Skeletal muscle cell (primary cell): ENCODE results near the gene ERBB4.
"Not testable (repeated sequence)": the region's sequence is repeated elsewhere in the genome, so short reads cannot be mapped to it uniquely, and the experiment has no call there.

Source experiments
- DNase-seq: peaks from one replicate; pipeline ENCODE4 v3.0.0-alpha.2; 2010; ENCODE audit warnings: low read depth
- H3K4me3 ChIP-seq: 2 replicates; pipeline ENCODE4 v1.5.1; 2011; ENCODE audit warnings: low read depth, mild to moderate bottlenecking, control low read depth, low read length, moderate library complexity

ERBB4 gene

DNA sequence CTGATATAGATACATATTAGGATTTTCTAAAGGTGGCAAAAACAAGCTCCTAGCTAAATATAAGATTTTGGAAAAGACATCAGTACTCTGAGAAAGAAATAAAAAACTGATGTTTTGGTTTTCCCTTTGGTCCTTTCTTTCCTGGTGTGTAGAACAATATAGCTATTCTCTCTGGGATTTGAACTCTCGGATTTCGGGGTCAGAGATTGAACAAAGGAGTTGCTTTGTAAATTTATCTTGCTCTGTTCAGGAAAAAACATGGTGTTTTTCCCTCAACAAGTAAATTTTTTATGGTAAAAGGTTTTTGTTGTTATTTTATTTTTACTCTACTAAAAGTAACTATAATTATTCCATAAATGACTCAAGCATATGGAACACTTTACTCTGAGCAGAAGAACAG, 889.3 kb downstream of the ERBB4 start:
- no peak overlapping the region for H3K4me3 ChIP-seq
- DNase-seq, result no peak

DNA sequence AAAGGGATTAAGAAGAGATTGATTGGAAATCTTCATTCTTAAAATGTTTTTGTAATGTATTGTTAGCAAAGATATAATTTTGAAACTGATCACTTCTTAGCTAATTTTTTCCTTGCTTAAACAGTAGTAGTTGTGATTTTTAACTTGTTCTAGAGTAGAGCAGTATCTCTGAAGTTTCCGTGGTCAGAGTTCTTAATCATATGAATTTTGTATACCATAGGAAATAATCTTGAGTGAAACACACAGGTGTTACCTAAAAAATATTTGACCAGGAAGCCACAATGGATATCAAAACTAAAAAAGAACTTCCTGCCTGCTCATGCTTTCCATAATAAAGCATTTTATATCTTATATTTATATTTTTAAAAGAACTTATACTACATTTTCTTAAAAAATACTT, 907.1 kb downstream of the ERBB4 start:
- no peak for DNase-seq
- no peak overlapping the region for H3K4me3 ChIP-seq

DNA sequence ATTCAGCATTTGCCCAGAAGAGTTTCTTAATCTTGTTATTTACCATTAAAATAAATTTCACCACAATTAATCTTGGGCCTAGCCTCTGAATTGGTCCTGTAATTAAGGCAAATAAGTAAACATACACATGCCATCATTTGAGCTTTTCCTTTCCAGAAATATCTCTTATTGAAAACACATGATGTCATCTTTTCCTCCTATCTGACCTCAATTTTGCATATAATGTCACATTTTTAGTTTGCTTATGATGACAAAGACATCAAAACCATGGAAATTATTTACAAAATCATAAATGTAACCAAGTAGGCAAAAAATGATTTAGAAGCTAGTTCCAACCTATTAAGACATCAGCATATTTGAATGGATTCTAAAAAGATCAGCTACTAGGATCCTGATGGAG, 915.5 kb downstream of the ERBB4 start:
- H3K4me3 ChIP-seq, result no peak overlapping the region
- DNase-seq, result no peak

DNA sequence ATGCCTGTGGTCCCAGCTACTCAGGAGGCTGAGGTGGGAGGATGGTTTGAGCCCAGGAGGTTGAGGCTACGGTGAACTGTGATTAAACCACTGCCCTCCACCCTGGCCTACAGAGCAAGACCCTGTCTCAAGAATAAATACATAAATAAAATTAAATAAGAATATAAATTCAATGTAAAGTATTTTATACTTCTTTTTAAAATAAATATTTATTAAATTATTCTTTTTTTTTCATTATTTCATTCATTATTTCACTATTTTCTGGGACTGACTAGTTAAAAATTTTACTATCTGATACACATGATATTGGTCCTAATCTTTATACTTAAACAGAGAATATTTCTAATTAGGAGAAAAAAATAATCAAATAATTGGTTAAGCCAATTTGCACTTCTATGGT, 917.6 kb downstream of the ERBB4 start:
- no peak for DNase-seq
- no peak overlapping the region for H3K4me3 ChIP-seq

DNA sequence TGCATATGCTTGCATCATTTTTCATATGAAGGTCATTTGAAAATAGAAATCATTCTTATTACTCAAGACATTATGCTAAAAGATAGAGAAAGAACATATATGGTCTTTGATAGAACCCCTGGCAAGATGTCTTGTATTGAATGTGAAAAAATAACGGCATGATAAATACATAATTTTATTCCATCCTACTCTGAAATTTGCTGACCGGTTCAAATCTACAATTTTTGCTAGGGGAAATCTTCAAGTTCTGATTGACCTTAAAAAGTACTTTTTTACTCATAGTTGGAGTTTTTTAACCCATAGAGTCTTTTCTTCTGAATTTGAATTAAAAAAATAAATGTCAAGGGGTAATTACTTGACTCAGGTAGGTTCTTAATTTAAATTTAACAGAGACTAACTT, 920.8 kb downstream of the ERBB4 start:
- DNase-seq, result no peak
- H3K4me3 ChIP-seq, result no peak overlapping the region

DNA sequence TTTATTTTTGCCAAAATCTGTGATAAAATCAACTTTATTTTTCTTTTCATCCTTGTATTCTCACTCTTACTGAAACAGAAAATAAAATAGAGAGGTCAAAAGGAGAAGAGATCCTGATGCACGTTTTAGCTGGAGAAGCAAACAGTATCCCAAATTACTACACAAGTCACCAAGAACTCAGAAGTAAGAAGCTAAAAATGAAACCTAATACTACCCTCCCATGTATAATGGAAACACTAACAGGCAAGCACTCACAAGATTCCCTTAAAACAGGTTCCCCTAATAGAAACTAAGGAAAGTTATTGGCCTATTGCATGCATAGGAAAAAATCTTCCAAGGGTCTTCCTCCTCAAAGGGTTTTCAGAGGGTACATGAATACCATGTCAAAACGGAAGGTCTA, 927.0 kb downstream of the ERBB4 start:
- DNase-seq, result no peak
- H3K4me3 ChIP-seq, result no peak overlapping the region

DNA sequence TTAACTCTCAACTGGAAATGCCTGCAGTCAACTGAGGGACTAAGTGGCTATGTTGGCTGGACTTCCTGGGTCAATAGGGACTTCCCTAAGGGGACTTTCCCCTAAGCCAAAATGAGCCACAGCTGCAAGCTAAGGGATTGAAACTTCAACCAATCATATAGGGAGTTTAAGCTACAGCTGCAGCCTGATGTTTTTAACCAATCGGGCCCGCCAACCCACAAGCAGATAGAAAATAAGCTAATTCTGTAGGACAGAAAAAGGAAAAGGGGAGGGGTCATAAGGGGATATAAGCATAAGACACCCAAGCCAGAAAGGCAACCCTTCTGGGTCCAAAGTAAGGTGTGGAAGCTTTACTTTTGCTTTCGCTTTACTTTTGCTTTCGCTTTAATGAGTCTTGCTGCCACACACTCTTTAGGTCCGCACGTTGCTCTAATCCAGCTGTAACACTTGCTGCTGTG, 927.5 kb downstream of the ERBB4 start:
- no peak overlapping the region for H3K4me3 ChIP-seq
- no peak for DNase-seq

DNA sequence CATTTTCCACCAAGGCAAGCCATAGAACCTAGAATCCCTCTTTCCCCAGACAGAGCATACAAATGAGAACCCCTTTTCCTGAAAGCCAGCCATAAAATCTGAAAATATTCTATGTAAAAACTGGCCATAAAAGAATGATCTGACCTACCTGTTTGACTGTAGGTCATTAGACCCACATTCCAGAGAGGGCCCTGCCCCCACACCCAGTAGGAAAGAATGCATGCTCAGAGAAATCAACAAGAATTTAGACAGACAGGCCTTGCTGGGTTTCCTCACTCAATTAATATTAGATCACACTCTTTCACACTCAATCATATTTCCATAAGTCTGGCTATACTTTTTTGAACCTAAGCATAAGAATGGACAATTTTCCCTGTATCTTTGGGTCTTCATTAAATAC, 929.5 kb downstream of the ERBB4 start:
- no peak for DNase-seq
- H3K4me3 ChIP-seq, result no peak overlapping the region

DNA sequence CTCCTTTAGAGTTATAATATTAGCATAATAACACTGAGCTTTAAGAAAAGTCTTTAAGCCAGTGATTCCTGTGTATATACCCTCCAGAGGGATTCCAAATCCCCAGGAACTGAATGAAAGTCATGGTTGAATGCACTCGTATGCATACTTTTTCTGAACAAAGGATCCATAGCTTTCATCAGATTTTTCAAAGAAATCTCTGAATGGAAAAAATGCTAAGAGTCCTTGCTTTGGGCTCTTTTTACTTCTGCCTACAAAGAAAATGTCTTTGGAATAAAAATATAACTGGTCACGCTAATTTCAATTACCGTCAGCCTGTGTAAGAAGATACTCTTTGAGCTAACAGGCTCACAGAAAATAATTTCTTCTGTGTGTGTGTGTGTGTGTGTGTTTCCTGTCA, 939.5 kb downstream of the ERBB4 start:
- no peak for DNase-seq
- H3K4me3 ChIP-seq, result no peak overlapping the region

DNA sequence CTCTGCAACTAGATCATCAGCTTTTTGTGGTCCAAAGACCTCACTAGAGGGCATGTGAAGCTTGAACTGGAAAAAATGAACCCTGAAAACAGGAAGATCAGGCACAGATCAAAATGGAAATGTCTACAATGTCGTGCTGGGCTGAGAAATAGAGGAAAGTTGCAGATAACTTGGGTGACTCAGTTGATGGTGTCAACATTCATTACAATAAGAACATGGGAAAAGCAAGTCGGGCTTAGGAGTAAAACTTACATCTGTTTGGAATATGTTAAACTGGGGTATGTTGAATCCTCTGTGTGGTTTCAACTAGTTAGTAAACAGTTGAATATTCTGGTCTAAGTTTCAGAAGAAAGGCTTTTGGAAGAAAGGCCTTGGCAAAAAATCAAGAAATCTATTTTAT, 940.4 kb downstream of the ERBB4 start:
- H3K4me3 ChIP-seq, result no peak overlapping the region
- no peak for DNase-seq

DNA sequence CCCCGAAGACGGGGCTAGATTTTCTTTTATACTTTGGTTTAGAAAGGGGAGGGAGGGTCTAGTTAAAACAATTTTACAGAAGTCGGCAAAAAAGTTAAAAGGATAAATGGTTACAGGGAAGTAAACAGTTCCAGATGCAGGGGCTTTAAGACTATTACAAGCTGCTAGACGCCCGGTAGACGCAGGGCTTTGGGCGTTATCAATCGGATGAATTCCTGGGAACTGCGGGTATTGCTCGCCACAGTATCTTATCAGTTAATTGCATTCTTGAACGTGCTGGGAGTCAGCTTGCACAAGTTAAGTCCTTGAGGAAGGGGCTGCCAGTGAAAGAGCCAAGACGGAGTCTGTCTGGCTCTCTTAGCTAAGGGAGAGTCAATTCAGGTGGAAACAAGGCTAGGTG, 946.6 kb downstream of the ERBB4 start:
- H3K4me3 ChIP-seq, DNase-seq: not testable (repeated sequence)

DNA sequence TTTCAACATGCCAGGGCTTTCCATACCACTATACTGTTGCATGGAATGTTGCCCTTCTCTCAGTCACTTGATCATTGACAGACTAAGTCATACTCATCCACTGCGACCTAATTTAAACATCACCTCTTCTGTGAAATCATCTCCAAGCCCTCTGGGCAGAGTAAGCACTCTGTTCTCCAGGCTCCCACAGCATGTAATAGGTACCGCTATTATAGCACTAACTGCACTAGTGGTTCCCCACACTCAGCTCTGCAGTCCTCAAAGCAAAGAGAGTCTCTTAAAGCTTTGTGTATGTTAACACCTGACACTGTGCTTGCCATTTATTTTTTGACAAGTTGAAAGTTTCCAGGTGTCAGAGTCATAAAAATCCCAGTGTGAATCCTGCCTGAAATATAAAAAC, 947.2 kb downstream of the ERBB4 start:
- H3K4me3 ChIP-seq, result no peak overlapping the region
- no peak for DNase-seq

DNA sequence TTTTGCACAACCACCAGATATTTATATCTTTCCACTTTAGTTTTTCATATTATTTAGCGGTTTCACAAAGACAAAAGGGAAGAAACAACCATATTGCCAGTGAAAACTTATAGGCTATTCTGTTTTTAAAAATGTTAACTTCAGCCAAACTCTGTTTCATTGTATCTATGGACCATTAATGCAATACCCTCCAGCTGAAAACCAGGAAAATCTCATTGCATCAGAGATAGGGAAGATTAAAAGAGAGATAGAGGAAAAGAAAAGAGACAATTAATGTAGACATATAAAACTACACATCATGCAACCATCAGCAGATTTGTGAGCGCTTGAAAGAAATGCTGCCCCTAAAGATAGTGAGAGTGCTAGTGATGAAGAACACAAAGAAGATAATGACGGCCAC, 970.2 kb downstream of the ERBB4 start:
- no peak for DNase-seq
- no peak overlapping the region for H3K4me3 ChIP-seq

DNA sequence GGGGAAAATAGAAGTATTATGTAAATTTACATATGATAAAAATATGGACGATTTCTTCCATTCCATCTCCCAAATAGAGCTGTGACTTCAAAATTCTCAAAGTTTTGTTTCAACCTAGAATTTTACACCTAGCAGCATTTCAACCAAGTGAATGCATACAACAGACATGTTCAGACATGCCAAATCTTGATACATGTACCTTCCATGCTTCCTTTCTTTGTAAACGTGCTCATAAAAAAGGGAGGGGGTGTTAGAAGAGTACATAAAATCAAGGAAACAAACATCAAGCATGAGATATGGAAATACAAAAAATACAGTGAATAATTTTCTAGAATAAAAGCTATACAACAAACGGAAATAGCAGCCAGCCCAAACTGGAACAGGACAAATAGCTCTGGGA, 974.2 kb downstream of the ERBB4 start:
- DNase-seq, result no peak
- H3K4me3 ChIP-seq, result no peak overlapping the region

DNA sequence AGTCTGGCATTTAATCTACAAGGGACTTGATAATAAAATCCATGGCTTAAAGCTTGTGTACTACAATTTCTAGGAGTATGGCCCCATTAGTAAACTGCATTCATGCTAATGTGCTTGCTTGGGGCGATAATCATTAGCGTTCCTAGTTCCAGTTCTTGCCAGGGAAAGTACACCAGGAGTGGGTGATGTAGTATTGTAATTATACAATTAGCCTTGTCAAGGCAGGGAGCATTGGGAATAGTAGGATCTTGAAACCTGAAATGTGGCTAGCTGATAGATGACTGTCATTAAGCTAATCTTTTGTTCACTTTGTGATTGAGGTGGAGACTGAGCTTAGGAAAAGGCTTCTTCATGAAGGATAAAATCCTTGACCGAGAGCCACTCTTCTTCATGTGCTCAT, 993.0 kb downstream of the ERBB4 start:
- no peak for DNase-seq
- H3K4me3 ChIP-seq, result no peak overlapping the region

DNA sequence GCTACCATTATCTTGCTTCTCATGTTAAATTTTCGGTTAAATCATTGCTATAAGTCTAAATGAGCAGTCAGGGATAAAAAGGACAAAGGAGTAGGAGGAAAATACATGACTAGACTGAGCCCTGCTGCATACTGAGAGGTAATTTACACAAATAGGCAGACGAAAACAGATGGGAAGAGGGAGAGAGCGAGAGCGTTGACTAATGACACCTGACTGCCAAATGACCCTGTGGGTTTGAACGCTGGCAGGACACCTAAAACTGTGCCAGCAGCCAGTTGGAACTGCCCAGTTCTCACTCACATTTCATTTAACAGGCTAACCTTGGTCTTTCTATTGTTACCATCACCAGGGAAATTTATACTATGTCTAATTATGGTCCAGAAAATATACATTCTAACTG, 1004.0 kb downstream of the ERBB4 start:
- no peak overlapping the region for H3K4me3 ChIP-seq
- no peak for DNase-seq

DNA sequence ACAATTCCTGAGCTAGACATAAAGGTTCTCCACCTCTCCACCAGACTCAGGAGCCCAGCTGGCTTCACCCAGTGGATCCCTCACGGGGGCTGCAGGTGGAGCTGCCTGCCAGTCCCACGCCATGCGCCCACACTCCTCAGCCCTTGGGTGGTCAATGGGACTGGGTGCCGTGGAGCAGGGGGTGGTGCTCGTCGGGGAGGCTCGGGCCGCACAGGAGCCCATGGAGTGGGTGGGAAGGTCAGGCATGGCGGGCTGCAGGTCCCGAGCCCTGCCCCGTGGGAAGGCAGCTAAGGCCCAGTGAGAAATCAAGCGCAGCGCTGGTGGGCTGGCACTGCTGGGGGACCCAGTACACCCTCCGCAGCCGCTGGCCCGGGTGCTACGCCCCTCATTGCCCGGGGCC, 1014.4 kb downstream of the ERBB4 start:
- not testable (repeated sequence) for H3K4me3 ChIP-seq, DNase-seq

DNA sequence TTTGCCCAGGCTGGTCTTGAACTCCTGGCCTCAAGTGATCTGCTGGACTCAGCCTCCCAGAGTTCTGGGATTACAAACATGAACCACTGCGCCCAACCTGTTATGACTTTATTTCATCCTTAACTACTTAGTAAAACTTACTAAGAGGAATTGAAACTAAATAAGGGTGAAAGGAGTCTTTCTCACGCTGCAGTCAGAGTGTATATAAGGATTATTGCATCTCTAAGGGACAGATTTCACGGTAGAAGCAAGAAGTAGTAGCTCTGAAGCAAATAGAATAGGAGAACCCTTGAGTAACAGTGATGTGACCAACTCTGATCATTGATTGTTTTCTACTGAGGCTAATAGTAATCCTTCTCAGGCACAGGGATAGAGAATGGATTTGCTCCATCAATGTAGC, 1022.1 kb downstream of the ERBB4 start:
- no peak for DNase-seq
- H3K4me3 ChIP-seq, result no peak overlapping the region

DNA sequence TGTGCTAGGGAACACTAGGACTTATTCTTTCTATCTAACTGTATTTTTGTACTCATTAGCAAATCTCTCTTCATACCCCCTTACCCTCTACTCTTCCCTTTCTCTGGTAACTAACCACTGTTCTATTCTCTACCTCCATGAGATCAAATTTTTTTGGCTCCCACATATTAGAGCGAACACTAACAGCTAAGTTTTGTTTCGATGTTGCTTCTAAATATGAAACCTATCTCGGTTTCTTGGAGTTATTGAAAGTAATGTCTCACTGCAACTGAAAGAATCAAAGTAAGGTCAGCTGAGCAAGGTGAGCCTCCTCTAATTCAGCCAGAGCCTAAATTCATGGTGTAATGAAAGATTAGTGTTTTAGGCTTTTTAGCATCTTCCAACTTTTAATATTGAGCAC, 1024.6 kb downstream of the ERBB4 start:
- H3K4me3 ChIP-seq, result no peak overlapping the region
- DNase-seq, result no peak

DNA sequence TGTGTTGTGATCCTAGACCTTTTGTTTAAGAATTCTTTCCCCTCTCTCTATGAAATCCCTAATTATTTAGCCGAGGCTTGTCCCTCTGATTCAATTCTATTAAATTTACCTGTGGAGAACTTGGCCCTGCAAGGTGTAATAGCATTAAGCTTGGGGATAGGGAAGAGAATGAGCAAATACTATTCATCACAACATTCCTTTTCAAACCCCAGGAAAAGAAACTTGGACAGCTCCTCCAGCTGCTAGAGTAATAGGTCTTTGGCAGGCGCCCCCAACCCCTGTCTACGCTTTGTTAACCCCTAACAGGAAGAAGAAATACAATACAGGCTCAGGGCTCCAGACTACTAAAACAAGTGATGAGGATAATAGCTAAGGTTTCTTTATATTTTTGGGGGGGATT, 1025.2 kb downstream of the ERBB4 start:
- H3K4me3 ChIP-seq, result no peak overlapping the region

DNA sequence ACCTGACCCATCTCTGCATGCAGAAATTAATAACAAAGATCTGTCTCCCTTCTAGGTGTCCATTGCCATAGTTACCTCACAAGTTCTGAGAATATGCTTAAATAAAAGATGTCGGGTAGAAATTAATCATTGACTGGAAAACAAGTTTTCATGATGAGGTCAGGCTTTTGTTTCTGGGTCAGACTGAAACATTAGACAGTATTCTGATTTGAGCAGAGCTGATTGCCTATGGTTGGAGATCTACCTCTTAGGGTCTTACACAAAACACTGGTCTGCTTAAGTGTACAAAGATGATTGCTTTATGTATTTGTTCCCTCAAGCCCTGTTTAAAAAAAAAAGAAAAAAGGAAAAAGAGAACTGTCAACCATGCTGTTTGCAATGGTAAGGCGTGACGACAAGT, 1025.8 kb downstream of the ERBB4 start:
- no peak for DNase-seq

More for the DNA sequence above, 1025.2 kb downstream of the ERBB4 start:
- no peak for DNase-seq

DNA sequence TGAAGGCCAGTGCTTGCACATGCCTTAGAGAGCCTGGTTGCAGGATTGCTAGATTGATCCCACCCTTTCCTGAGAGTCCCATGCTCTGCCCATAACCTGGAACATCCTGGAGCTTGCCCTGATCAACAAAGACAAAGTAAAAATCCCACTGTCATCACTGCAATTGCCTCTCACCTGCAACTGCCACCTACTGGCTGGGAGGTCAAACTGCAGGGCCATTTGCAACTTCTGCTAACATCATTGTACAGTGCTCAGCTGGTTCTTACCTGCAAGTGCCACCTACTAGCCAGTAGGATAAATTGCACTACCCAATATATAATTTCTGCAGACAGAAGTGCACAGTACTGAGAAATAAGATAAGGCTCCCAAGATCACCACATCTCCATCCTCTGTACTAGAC, 1034.7 kb downstream of the ERBB4 start:
- DNase-seq, result no peak
- no peak overlapping the region for H3K4me3 ChIP-seq

More for the DNA sequence above, 1025.8 kb downstream of the ERBB4 start:
- no peak overlapping the region for H3K4me3 ChIP-seq
